ENCODE measurements around the gene MPIG6B. TPM values are rescaled to one million over a fixed set of nuclear protein-coding genes. Genes with fewer than 3 reads are reported as not detected.

The MPIG6B gene
- total and polyA plus RNA-seq, 7 donors = 0.04 to 0.37 (median 0.15) TPM; not detected in 2

DNA sequence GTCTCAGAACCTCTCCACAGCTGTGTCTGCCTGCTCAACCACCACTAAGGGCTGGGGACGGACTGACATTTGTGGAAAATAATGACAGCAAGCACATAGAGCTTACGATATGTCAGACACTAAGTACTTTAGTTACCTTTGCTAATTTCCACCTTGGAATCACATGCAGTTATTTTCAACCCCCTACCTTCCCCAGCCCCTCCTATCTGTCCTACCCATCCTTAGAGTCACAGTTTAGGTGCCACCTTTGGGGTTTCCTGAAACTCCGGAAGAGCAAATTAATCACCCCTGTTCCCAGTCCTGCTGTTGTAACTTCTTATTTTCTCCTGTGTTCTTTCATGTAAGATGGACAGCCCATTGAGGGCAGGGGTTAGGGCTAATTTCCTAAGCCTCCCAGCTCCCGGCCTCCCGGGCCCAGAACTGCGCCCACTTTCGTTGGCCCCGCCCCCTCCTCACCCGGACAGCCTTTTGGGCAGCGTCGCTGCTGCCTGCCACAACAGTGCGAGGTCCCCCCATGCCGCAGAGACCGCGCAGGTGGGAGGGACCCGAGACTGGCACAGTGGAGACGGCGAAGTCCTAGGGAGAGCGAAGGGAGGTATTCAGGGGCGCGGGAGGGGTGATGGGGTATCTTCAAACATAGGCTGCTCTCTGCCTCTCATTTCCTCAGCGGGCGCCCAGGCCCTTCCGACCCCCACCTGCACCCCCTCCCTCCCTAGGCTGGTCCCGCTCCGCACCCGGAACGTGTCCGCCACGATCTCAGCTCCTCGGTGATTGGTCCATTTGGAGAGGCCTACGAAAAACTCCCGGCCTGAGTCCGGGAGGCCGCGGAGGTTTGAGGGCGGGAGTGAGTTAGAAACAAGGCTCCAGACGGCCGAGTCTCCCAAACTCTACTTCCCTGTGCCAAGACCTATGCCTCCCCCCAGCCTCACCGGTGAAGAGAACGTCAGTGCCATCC, 4.8 kb downstream of the MPIG6B start:
- DNase-seq (no peak), ATAC-seq (no peak)
- WGBS, 3 donors = 68 to 76% (median 72%) methylated on average over 34 to 41 of the region's 41 CpGs
- peak overlapping the region; percentile 72 for H3K4me3 ChIP-seq
- H3K27me3 ChIP-seq (ENCODE audit: insufficient read depth in 3 of 3, low read length in 2 of 3) = no peaks in the 10 kb centered on the region
- H3K36me3 ChIP-seq (ENCODE audit: insufficient read depth in 1 of 2, low read depth in 1 of 2) = peaks cover 0 to 40% of the 10 kb centered on the region in 2 donors
- TF ChIP-seq, protein P1, sequence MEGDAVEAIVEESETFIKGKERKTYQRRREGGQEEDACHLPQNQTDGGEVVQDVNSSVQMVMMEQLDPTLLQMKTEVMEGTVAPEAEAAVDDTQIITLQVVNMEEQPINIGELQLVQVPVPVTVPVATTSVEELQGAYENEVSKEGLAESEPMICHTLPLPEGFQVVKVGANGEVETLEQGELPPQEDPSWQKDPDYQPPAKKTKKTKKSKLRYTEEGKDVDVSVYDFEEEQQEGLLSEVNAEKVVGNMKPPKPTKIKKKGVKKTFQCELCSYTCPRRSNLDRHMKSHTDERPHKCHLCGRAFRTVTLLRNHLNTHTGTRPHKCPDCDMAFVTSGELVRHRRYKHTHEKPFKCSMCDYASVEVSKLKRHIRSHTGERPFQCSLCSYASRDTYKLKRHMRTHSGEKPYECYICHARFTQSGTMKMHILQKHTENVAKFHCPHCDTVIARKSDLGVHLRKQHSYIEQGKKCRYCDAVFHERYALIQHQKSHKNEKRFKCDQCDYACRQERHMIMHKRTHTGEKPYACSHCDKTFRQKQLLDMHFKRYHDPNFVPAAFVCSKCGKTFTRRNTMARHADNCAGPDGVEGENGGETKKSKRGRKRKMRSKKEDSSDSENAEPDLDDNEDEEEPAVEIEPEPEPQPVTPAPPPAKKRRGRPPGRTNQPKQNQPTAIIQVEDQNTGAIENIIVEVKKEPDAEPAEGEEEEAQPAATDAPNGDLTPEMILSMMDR (IDR thresholded peaks at IDR 0.05) = no peak
- H3K27ac ChIP-seq = no peak overlapping the region
- H3K9me3 ChIP-seq = no peaks in the 10 kb centered on the region
- peaks cover 11% of the 10 kb centered on the region for H3K4me1 ChIP-seq
- intact Hi-C loops (cut with DNase I) = no loop called here

DNA sequence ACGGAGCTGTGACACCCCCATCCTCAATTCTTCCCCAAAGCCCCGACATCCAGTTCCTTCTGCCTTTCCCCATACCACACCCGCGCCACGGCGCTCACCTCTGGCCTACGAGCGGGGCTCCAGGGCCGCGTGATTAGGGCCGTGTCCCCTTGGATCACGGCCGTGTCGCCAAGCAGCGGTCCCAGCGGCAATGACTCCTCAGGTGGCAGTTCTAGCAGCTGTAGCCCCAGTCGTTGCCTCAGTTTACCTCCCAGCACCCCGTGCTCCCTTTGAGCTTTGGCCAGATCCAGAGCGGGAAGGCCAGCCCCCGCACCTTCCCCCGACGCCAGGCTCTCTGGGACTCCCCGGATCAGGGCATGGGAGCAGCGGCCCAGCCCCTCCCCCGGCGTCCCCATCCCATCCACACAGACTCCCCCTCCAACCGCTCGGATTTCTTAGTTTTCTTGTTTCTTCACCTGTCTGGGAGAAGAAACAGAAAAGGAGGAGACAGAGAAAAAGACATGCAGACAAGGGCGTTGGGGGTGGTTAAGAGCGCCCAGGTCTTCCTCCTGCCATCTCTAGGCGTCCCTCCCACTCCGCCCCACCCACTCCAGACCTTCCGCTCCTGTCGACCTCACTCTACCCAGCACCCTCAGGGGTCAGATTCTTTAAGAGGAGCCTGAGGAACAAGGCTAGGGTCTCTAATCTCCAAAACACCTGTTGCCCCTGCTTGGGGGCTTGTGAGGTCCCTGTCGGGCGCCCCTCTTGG, 5.8 kb downstream of the MPIG6B start, which contains the start of gene DDAH2:
TSS of gene DDAH2 (minus strand) at position 533 of the 748 bp plus-strand sequence. CDS start at position 395, 138 bp downstream.
- peak in 1 of 2 donors; percentile 66 for DNase-seq

DNA sequence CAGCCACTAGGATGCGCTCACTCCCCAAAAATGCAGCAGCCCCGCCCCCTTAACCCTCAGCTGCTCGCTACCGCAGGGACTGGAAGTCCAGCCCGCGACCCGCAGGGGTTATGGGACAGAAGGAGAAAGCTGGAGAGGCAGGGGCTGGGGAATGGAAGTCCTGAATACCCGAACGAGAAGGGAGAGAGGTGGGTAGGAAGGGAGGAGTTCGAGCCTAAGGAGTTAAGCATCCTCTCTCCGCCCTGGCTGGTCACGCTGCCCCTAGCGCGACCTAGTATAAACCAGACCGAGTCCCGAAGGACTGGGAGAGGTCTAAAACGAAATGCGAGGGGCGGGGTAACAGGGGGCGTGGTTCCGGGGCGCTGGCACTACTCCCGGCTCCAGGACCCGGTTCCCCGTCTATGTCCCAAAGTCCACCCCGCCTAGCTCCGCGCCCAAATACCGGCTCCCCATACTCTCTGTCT, 6.4 kb downstream of the MPIG6B start:
- DNase-seq (peak; percentile 89 to 94), ATAC-seq (peak; percentile 70 to 85 (median 75))
- 0 to 1% (median 1%) methylated on average over 25 to 29 of the region's 29 CpGs for WGBS, 3 donors
- Histone ChIP-seq H3K27me3 (ENCODE audit: insufficient read depth in 3 of 3, low read length in 2 of 3) (peaks cover 0 to 6% (median 0%) of the 10 kb centered on the region in 3 donors), H3K27ac (peak overlapping the region; percentile 73), H3K4me3 (peak overlapping the region; percentile 72), H3K4me1 (peaks cover 14% of the 10 kb centered on the region), H3K36me3 (ENCODE audit: insufficient read depth in 1 of 2, low read depth in 1 of 2) (peaks cover 0 to 51% of the 10 kb centered on the region in 2 donors), H3K9me3 (no peaks in the 10 kb centered on the region)
- intact Hi-C loops (cut with DNase I) = no loop called here
- TF ChIP-seq, protein P1 (IDR thresholded peaks at IDR 0.05) = no peak

More for the DNA sequence above, 5.8 kb downstream of the MPIG6B start, which contains the start of gene DDAH2:
- H3K27ac ChIP-seq = peak within 1 kb of the TSS; percentile 73
- peak within 1 kb of the TSS; percentile 72 for H3K4me3 ChIP-seq
- peaks cover 0 to 50% of the 10 kb centered on the region in 2 donors for H3K36me3 ChIP-seq (ENCODE audit: insufficient read depth in 1 of 2, low read depth in 1 of 2)
- TF ChIP-seq, protein P1 (IDR thresholded peaks at IDR 0.05) = peak; percentile 30
- peaks cover 11% of the 10 kb centered on the region for H3K4me1 ChIP-seq
- ATAC-seq = peak; percentile 29 to 50 (median 44)
- intact Hi-C loops (cut with DNase I) = no loop called here
- 15 to 28% (median 22%) methylated on average over 36 of the region's 36 CpGs for WGBS, 3 donors
- peaks cover 0 to under 1% (median 0%) of the 10 kb centered on the region in 3 donors for H3K27me3 ChIP-seq (ENCODE audit: insufficient read depth in 3 of 3, low read length in 2 of 3)
- no peaks in the 10 kb centered on the region for H3K9me3 ChIP-seq

DNA sequence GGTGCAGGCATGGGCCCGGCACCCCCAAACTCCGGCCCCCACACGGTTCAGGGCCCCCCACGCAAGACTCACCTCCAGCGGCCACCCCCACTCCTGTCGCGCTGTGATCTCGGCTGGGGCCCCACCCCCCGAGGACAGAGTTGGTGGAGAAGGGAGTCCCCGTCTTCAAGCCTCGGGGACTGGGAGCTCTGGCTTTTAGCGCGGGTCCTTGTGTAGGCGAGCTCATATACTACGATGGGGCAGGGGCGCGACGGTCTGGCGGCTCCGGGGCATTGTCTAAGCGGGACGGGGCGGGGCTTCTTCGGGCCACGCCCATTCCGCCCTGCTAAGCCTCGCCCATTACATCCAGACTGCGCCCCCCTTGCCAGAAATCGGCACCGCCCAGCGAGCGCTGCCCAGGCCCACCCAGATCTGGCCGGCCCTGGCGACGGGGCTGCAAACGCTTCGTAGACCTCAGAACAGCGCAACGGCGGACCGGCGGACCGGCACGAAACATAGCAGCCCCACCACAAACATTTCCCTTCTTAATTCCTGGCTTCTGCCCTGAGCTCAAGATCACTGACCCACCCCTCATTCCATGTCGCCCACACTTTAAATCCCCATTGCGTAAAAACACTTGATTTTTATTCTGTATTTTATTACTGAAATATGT, 6.9 kb downstream of the MPIG6B start:
- Histone ChIP-seq H3K4me1 (peaks cover 18% of the 10 kb centered on the region), H3K9me3 (no peaks in the 10 kb centered on the region), H3K4me3 (peak overlapping the region; percentile 72), H3K27ac (peak overlapping the region; percentile 73), H3K36me3 (ENCODE audit: insufficient read depth in 1 of 2, low read depth in 1 of 2) (peaks cover 0 to 51% of the 10 kb centered on the region in 2 donors), H3K27me3 (ENCODE audit: insufficient read depth in 3 of 3, low read length in 2 of 3) (peaks cover 0 to 11% (median 0%) of the 10 kb centered on the region in 3 donors)
- ATAC-seq (peak; percentile 76 to 87 (median 78)), DNase-seq (peak; percentile 89 to 94)
- TF ChIP-seq, protein P1 (IDR thresholded peaks at IDR 0.05) = no peak
- intact Hi-C loops (cut with DNase I) = no loop called here
- 4 to 5% (median 4%) methylated on average over 43 to 46 of the region's 46 CpGs for WGBS, 3 donors
